DMS 273 (cell line): Measurements from ENCODE around the gene NARS2.
"Not testable (repeated sequence)": the region's sequence is repeated elsewhere in the genome, so short reads cannot be mapped to it uniquely, and the experiment has no call there.

Source experiments
- DNase-seq: peaks from one replicate; lab custom pipeline; 2025; ENCODE audit not compliant: unreplicated experiment; lab: John Stamatoyannopoulos, UW

The NARS2 gene

DNA sequence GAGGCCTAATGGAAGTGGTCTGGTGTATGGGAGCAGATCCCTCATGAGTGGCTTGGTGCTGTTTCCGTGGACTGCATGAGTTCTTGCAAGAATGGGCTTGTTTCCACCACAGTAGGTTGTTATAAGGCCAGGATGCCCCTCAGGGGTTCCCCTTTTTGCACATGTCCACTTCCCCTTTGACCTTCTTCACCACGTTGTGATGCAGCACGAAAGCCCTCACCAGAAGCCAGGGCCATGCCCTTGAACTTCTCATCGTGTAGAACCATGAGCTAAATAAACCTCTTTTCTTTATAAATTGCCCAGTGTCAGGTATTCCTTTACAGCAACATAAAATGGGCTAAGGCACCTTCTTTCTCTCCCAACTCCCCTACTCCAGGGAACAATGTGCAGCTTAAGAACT, 2.8 kb upstream of the NARS2 start:
- no peak for DNase-seq

DNA sequence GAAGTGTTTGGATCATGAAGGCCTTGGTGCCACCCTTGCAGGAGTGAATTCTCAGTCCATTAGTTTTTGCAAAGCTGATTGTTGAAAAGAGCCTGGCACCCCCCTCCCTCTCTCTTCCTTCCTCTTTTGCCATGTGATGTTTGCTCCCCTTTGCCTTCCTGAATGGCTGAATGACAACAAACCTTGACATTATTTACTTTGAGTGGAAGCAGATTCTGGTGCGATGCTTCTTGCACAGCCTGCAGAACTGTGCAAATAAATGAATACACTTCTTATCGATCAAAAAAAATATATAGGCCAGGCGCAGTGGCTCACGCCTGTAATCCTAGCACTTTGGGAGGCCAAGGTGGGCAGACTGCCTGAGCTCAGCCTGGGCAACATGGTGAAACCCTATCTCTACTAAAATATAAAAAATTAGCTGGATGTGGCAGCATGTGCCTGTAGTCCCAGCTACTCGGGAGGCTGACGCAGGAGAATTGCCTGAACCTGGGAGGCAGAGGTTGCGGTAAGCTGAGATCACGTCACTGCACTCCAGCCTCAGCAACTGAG, 2.0 kb upstream of the NARS2 start:
- DNase-seq = no peak

DNA sequence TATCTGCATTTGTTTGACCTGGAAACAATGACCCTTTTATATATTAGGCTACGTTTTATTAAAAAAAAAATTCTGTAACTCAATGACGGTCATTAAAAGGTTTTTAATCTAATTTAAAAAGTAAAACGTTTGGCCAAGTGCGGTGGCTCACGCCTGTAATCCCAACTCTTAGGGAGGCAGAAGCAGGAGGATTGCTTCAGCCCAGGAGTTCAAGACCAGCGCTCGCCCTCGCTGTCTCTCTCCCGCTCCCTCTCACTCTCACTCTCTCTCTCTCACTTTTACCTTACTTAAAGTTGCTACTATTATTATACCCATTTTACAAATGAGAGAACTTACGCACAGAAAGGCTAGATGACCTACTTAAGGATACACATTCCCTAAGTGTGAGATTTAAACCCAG, 814 bp upstream of the NARS2 start:
- DNase-seq = no peak

DNA sequence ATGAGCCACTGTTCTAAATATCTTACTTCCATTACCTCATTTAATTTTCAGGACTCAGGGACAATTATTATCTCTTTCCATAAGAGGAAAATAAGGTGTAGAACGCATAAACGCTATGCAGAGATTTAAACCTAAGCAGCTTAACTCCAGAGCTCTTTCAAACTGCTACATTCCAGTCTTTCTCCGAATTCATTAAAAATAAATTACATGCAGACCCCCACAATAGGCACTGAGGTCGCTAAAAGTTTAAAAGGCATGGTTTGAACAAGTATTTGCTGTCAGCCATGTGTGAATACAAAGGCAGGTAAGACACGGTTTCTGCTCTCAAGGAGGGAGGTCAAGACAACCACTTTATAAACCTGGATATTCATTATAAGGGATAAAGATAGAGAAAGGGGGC, 983 bp downstream of the NARS2 start:
- DNase-seq = peak; percentile 23

DNA sequence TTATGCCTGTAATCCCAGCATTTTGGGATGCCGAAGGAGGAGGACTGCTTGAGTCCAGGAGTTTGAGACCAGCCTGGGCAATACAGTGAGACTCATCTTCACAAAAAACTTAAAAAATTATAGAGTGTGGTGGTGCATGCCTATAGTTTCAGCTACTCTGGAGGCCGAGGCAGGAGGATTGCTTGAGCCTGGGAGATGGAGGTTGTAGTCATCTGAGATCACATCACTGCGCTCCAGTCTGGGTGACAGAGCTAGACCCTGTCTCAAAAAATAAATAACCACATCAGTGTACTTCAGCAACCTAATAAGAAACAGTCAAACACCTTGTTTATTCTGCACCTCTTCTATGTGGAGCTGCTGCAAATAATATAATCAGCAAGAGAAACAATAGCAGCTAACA, 1.4 kb downstream of the NARS2 start:
- DNase-seq = no peak

DNA sequence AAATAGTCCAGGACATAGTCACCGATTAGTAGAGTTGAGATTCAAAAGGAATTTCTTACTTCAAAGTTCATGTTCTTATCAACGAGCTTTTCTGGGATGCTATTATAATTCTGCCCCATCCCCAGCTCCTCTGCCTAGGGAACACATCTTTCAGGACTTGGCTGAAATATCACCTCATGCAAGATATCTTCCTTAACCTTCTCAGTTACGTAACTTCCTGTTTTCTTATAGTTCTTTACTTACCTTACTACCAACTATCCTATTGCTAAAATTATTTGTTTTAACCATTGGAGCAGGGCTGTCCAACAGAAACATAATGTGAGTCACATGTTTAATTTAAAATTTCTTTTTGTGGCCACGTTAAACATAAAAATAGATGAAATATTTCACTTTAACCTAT, 2.3 kb downstream of the NARS2 start:
- DNase-seq = no peak

DNA sequence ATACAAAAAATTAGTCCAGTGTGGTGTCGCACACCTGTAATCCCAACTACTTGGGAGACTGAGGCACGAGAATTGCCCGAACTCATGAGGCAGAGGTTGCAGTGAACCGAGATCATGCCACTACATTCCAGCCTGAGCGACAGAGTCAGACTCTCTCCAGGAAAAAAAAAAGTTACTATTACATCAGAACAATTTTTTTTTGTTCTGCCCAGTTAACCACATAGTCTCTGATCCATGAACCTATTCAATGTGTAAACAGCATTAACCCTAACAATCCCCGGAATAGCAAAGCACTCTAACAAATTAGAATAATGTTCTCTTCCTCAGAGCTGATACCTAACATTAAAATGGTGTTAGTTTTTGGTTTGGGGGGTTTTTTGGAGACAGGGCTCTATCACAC, 4.6 kb downstream of the NARS2 start:
- DNase-seq = no peak

DNA sequence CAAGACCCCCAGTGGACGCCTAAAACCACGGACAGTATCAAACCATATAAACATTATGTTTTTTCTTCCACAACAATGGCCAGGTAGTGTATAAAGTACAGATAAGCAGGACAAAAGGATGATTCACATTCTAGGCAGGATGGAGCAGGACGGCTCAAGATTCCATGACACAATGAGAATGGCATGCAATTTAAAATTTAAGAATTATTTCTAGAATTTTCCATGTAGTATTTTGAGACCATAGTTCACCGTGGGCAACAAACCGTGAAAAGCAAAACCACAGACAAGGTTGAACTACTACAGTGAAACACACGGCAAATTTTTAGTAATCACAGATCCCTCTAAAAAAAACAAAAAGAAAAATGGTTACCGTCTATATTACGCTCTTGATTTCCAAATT, 7.5 kb downstream of the NARS2 start:
- no peak for DNase-seq

DNA sequence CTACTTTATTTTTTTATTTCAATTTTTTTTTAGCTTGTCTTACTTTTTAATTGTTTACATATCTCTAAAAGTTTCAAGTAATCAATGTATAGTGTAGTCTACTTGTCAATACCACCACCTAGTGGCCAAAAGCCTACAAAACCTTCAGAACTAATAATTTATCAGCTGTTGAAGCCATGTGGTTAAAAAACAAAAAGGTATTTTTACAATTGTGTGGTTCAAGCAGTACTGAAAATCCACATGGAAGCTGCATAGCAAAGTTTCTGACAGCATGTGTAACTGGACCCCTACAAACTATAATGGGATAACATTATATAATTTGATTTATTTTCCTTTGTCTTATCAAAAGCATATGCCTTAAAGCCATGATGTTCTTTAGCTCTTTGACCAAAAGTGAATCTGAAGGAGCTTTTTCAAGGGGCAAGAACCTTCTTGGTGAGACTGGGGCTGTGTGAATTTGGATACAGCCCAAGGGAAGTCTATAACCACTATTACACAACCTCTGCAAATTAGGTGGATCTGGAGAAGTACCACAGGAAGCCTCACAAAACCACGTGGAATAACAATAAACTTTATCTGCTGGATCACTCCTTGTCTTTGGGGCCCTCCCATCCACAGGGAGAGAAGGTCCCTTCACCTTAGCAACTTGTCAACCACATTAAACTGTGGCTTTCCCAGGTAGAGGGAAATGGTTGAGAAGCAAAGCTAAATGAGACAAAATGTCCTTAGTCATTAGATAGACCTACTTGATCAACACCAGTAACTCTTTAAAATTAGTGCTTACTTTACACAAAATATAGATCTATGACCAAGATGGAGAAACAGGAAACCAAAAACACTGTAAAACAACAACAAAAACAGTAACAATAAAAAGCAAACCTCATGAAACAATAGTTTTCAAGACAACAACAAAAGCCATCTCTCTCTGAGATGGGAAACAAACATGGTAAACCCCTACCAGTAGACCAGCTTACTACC, 9.9 kb downstream of the NARS2 start:
- DNase-seq = peak; percentile 67

DNA sequence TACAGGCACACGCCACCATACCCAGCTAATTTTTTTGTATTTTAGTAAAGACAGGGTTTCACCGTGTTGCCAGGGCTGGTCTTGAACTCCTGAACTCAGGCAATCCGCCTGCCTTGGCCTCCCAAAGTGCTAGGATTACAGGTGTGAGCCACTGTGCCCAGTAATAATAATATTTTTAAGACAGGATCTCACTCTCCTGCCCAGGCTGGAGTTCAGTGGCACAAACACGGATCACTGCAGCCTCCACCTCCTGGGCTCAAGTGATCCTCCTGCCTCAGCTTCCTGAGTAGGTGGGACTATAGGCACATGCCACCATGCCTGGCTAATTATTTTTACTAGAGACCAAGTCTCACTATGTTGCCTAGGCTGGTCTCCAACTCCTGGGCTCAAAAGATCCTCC, 10.6 kb downstream of the NARS2 start:
- not testable (repeated sequence) for DNase-seq

DNA sequence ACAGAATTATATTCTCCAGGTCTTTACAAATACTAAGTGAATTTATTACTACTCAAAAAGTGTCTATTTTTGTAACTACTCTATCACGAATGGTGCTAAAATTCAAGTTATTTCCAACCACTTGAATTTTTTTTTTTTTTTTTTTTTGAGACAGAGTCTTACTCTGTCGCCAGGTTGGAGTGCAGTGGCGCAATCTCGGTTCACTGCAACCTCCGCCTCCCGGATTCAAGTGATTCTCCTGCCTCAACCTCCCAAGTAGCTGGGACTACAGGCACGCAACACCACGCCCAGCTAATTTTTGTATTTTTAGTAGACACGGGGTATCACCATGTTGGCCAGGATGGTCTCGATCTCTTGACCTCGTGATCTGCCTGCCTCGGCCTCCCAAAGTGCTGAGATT, 11.6 kb downstream of the NARS2 start:
- not testable (repeated sequence) for DNase-seq

DNA sequence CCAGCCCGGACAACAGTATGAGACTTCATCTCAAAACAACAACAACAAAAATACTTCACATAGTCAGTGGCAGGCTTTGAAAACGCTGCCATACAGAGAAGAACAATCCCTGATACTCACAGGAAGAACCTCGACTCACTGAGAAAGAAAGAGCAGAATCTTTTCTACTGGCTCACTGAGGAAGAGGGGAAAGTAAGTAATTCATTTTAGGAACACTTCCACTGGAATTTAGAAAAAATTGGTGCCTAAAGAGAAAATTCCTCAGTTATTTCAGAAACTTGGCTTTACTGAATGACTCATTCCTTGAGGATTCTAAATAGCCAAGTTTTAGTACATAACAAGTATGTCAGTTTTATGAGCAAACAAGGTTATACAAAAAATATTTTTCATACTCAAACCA, 12.3 kb downstream of the NARS2 start:
- no peak for DNase-seq

DNA sequence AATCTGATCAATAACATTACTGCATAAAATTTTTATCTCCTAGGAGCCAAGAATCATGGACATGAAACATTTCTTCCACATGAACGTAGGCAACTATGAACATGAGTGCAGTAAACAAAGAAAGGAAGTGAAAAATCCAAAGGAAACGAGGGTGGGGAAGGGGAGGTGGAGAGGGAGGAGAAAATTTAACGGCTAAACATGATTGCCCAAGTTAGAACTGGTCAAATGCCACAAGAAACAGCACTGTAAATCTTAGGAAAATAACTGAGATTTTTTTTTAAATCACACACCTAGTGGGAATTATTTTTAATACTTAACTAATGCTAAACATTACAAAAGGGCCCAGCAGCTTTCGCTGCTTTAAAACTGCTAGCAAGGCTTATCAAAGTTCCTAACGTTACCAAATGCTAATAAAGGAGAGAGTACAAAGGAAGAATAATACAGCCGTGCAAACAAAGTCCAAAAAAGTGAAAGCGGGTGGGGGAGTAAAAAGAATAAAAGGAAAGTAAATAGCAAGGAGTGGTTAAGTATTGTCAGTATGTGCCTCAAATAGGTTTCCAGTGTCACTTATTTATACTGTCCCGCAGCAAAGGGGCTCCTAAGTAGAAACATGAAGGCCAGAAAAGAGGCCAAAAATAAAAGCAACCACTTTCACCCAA, 13.7 kb downstream of the NARS2 start:
- no peak for DNase-seq

DNA sequence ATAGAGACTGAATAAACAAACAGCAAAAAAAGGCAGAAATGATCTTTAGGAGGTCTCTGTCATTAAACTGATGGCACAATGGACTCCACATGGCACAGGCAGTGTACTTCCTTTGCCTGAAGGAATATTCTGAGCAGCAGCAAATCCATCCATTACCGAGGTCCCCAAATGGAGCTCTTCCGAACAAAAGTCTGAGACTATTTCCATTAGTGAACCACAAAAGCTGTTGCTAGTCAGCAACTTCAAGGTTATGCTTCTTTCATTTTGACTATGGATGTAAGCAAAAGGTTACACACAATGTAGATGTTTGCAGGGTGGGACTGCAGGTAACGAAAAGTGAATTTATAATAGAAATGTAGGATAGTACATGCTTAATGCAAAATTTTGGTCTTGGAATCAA, 14.5 kb downstream of the NARS2 start:
- no peak for DNase-seq

DNA sequence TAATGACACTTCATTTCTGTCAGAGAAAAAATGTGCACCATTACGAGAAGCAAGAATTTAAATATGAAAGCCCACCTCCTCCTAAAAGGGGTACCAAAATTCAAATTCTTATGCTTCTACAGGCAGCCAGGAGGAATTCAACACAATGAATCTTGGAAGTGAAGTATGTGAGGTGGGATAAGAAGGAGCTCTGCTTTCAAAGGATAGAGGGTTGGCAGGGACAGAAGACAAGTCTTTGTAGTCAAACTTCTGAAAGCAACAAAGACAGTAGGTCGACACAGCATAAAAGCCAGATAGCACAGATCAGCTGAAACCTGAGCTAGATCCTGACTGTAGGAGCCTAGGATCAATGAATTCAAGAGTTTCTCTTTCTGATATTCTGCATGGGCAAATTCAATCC, 17.4 kb downstream of the NARS2 start:
- no peak for DNase-seq

DNA sequence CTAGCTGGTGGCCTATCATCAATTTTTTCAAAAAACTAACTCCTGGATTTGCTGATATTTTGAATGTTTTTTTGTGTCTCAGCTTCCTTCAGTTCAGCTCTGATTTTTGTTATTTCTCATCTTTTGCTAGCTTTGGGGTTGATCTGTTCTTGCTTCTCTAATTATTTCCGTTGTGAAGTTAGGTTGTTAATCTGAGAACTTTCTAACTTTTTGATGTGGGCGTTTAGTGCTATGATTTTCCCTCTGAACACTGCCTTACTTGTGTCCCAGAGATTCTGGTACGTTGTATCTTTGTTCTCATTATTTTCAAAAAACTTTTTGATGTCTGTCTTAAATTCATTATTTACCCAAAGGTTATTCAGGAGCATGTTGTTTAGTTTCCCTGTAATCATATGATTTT, 19.1 kb downstream of the NARS2 start:
- DNase-seq = no peak

DNA sequence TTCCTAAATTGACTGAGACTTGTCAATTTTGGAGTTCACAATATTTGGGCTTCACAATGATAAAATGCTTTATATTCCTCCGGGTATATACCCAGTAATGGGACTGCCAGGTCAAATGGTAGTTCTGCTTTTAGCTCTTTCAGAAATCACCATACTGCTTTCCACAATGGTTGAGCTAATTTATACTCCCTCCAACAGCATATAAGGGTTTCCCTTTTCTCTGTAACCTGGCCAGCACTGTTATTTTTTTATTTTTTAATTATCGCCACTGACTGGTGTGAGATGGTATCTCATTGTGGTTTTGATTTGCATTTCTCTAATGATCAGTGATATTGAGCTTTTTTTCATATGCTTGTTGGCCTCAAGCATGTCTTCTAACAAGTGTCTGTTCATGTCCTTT, 21.8 kb downstream of the NARS2 start:
- DNase-seq = no peak

DNA sequence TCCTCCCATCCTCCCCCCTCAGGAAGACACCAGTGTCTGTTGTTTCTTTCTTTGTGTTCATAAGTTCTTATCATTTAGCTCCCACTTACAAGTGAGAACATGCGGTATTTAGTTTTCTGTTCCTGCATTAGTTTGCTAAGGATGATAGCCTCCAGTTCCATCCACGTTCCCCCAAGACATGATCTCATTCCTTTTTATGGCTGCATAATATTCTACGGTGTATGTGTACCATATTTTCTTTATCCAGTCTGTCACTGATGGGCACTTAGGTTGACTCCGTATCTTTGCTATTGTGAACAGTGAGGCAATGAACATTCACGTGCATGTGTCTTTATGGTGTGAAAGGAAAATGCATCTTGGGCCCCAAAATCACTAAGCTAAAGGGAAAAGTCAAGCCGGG, 22.5 kb downstream of the NARS2 start:
- DNase-seq = not testable (repeated sequence)

DNA sequence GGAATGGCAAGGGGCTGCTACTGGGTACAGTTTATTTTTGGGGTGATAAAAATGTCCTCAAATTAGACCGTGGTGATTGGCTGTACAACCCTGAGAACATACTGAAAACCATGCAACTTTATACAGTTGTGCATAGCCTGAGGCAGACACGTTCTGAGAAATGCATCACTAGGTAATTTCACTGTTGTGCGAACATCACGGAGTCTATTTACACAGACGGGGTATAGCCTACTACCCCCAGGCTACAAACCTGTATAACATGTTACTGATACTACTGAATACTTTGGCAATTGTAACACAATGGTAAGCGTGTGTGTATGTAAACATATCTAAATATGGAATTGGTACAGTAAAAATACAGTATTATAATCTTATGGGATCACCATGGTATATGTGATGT, 23.6 kb downstream of the NARS2 start:
- DNase-seq = no peak

DNA sequence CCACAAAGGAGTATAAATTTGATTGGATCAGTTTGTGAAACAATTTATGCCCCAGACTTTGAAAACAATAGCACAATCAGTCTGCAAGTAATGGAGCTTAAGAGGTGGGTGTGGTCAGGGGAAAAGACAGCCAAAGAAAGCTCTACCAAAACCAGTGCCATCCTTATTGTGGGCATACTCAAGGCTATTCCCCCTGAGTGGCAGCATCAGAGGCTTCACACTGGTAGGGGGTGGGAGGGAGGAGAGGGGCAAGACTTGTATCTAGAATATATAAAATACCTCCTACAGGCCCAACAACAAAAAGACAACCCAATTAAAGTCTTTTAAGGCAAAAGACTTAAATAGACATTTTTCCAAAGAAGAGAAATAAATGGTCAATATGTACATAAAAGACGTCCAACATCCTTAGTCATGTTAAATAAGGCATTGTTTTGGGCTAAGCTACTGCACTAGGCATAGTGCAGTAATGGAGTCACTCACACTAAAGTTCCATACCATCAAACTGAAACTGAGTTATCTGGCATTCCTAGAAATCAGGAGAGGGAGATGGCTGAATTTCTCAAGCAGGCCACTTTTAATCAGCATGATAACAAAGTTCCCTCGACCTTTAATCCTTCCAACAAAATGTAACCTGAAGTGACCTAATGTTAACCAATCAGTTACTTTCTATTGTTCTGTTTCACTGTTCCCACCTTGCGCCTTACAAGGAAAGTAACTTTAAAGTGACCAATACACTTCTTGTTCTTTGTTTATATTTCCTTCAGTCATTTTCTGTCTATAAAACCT, 24.8 kb downstream of the NARS2 start:
- DNase-seq = no peak

DNA sequence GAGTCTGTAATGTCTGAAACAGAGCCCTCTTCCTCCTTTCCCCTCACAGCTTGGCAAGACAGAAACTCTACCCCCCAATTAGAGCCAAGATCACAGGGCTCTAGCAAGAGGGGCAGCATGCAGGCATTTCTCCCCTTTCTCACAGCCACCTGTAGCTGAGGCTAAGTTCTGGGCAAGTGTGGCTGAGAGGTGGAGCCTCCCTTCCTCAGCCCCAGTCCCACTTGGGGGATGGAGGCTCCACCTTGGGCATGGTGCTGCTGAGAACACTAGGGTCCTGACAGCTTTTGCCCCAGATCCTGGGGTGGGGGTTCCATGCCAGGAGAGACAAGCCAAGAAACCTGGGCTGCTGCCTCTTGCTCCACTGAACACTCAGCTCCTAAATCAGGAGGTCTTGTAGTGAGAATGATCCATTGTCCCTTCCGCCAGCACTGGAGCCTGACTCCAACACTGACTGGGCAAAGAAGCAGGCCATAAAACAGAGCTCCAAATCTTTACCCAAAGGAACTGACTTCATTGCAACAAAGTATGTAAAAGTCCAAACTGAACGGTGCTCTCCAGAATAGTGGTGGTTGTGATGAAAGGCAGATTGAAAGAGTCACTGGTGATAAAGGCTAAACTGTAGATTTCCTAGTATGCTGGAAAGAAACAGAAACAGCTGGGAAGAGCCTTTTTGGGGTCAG, 25.6 kb downstream of the NARS2 start:
- DNase-seq = no peak
